Measurements from ENCODE around the gene HNRNPA2B1.

DNA sequence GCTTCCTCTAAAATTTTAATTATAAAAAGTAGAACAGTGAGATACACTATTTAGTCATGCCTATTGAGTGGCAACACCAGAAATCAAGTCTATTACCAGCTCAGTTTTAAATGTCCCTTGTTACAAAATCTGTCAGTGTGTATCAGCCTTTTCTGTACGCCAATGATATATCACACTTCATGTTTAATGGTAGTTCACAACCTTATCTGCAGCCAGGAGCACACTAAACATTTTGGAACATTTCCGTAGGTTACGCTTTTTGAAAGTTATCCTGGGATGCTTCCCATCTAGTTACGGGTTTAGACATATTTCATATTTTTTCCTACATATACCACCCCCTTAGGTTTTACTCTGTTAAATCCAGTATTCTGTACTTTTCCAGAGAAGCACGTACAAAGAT is 5.4 kb downstream of the HNRNPA2B1 start:
- TF ChIP-seq, protein P1, sequence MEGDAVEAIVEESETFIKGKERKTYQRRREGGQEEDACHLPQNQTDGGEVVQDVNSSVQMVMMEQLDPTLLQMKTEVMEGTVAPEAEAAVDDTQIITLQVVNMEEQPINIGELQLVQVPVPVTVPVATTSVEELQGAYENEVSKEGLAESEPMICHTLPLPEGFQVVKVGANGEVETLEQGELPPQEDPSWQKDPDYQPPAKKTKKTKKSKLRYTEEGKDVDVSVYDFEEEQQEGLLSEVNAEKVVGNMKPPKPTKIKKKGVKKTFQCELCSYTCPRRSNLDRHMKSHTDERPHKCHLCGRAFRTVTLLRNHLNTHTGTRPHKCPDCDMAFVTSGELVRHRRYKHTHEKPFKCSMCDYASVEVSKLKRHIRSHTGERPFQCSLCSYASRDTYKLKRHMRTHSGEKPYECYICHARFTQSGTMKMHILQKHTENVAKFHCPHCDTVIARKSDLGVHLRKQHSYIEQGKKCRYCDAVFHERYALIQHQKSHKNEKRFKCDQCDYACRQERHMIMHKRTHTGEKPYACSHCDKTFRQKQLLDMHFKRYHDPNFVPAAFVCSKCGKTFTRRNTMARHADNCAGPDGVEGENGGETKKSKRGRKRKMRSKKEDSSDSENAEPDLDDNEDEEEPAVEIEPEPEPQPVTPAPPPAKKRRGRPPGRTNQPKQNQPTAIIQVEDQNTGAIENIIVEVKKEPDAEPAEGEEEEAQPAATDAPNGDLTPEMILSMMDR (IDR thresholded peaks at IDR 0.05): no peak
- no peak for TF ChIP-seq POLR2A (IDR thresholded peaks at IDR 0.05)

Measured in esophagus squamous epithelium (tissue), 4 donors.